ENCODE measurements around the gene SHROOM3. TPM values are rescaled to one million over a fixed set of nuclear protein-coding genes. Genes with fewer than 3 reads are reported as not detected.

Gene SHROOM3
- total and polyA plus RNA-seq, 4 donors, result 4.7 to 25.8 (median 8.7) TPM

DNA sequence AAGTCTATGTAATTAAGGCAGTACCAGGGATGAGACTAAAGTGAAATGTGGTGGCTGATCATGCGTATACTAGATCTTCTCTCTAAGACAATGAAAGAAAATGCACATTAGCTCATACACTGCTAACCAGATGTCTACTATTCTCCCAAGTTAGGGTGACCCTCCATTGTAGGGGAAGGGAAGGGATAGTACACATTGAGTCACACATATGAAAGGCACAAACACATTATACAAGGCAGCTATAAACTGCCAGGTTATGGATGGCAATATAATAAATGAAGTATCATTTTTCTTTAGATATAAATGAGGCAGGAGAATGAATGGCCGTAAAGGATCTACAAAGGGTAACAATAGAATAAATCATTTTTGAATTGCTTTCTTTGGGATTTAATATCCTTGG is 4.5 kb downstream of the SHROOM3 start:
- Histone ChIP-seq H3K4me1 (ENCODE audit: control insufficient read depth in 4 of 4, insufficient read depth in 4 of 4, low read length in 3 of 4) (peaks cover 0 to 10% (median 0%) of the 10 kb centered on the region in 4 donors), H3K36me3 (ENCODE audit: control insufficient read depth in 4 of 4, insufficient read depth in 3 of 4, low read depth in 1 of 4, low read length in 3 of 4) (no peaks in the 10 kb centered on the region), H3K9ac (ENCODE audit: low read depth in 1 of 2, low read length in 2 of 2) (no peak overlapping the region), H3K27me3 (ENCODE audit: control insufficient read depth in 4 of 4, insufficient read depth in 4 of 4, low read length in 3 of 4) (no peaks in the 10 kb centered on the region), H3K9me3 (ENCODE audit: control insufficient read depth in 4 of 4, low read length in 3 of 4) (no peaks in the 10 kb centered on the region), H3K4me3 (ENCODE audit: low read depth in 1 of 3, low read length in 3 of 3) (no peak overlapping the region), H3K27ac (ENCODE audit: low read depth in 1 of 2, low read length in 2 of 2) (no peak overlapping the region)
- TF ChIP-seq FOXA1 (IDR thresholded peaks at IDR 0.05) (no peak), NR2F2 (IDR thresholded peaks at IDR 0.05) (no peak), RXRA (IDR thresholded peaks at IDR 0.05) (no peak), HNF4G (IDR thresholded peaks at IDR 0.05) (no peak), HNF4A (conservative IDR thresholded peaks at IDR 0.05) (no peak), JUND (IDR thresholded peaks at IDR 0.05) (no peak)
- TF ChIP-seq, protein P1, sequence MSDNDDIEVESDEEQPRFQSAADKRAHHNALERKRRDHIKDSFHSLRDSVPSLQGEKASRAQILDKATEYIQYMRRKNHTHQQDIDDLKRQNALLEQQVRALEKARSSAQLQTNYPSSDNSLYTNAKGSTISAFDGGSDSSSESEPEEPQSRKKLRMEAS (IDR thresholded peaks at IDR 0.05), result no peak
- TF ChIP-seq, protein P2, sequence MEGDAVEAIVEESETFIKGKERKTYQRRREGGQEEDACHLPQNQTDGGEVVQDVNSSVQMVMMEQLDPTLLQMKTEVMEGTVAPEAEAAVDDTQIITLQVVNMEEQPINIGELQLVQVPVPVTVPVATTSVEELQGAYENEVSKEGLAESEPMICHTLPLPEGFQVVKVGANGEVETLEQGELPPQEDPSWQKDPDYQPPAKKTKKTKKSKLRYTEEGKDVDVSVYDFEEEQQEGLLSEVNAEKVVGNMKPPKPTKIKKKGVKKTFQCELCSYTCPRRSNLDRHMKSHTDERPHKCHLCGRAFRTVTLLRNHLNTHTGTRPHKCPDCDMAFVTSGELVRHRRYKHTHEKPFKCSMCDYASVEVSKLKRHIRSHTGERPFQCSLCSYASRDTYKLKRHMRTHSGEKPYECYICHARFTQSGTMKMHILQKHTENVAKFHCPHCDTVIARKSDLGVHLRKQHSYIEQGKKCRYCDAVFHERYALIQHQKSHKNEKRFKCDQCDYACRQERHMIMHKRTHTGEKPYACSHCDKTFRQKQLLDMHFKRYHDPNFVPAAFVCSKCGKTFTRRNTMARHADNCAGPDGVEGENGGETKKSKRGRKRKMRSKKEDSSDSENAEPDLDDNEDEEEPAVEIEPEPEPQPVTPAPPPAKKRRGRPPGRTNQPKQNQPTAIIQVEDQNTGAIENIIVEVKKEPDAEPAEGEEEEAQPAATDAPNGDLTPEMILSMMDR (IDR thresholded peaks at IDR 0.05; ENCODE audit: low read depth, low read length, missing input control), result no peak
- TF ChIP-seq, protein P3, sequence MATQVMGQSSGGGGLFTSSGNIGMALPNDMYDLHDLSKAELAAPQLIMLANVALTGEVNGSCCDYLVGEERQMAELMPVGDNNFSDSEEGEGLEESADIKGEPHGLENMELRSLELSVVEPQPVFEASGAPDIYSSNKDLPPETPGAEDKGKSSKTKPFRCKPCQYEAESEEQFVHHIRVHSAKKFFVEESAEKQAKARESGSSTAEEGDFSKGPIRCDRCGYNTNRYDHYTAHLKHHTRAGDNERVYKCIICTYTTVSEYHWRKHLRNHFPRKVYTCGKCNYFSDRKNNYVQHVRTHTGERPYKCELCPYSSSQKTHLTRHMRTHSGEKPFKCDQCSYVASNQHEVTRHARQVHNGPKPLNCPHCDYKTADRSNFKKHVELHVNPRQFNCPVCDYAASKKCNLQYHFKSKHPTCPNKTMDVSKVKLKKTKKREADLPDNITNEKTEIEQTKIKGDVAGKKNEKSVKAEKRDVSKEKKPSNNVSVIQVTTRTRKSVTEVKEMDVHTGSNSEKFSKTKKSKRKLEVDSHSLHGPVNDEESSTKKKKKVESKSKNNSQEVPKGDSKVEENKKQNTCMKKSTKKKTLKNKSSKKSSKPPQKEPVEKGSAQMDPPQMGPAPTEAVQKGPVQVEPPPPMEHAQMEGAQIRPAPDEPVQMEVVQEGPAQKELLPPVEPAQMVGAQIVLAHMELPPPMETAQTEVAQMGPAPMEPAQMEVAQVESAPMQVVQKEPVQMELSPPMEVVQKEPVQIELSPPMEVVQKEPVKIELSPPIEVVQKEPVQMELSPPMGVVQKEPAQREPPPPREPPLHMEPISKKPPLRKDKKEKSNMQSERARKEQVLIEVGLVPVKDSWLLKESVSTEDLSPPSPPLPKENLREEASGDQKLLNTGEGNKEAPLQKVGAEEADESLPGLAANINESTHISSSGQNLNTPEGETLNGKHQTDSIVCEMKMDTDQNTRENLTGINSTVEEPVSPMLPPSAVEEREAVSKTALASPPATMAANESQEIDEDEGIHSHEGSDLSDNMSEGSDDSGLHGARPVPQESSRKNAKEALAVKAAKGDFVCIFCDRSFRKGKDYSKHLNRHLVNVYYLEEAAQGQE (IDR thresholded peaks at IDR 0.05), result no peak
- TF ChIP-seq, protein P4, sequence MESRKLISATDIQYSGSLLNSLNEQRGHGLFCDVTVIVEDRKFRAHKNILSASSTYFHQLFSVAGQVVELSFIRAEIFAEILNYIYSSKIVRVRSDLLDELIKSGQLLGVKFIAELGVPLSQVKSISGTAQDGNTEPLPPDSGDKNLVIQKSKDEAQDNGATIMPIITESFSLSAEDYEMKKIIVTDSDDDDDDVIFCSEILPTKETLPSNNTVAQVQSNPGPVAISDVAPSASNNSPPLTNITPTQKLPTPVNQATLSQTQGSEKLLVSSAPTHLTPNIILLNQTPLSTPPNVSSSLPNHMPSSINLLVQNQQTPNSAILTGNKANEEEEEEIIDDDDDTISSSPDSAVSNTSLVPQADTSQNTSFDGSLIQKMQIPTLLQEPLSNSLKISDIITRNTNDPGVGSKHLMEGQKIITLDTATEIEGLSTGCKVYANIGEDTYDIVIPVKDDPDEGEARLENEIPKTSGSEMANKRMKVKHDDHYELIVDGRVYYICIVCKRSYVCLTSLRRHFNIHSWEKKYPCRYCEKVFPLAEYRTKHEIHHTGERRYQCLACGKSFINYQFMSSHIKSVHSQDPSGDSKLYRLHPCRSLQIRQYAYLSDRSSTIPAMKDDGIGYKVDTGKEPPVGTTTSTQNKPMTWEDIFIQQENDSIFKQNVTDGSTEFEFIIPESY (IDR thresholded peaks at IDR 0.05), result no peak
- 86% methylated on average over 2 of the region's 2 CpGs for WGBS
- no peak for DNase-seq (ENCODE audit: low spot score)

DNA sequence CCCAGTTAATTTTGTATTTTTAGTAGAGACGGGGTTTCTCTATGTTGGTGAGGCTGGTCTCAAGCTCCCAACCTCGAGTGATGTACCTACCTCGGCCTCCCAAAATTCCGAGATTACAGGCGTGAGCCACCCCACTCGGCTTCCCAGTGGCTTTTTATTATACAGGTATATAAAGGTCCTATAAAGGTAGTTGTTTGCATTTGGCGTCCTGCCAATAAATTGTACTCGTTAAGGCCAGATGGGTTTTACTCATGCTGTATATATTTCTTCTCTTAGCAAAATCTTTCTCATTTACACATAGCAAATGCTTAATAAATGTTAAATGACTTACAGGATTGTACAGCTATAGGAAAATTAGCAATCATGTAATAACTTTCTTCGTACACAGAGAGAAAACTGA is 6.9 kb downstream of the SHROOM3 start:
- no peak for TF ChIP-seq RXRA (IDR thresholded peaks at IDR 0.05)
- Histone ChIP-seq H3K36me3 (ENCODE audit: control insufficient read depth in 4 of 4, insufficient read depth in 3 of 4, low read depth in 1 of 4, low read length in 3 of 4) (no peaks in the 10 kb centered on the region), H3K4me1 (ENCODE audit: control insufficient read depth in 4 of 4, insufficient read depth in 4 of 4, low read length in 3 of 4) (peaks cover 0 to 10% (median 0%) of the 10 kb centered on the region in 4 donors), H3K4me3 (ENCODE audit: low read depth in 1 of 3, low read length in 3 of 3) (no peak overlapping the region), H3K9me3 (ENCODE audit: control insufficient read depth in 4 of 4, low read length in 3 of 4) (no peaks in the 10 kb centered on the region), H3K9ac (ENCODE audit: low read depth in 1 of 2, low read length in 2 of 2) (no peak overlapping the region), H3K27ac (ENCODE audit: low read depth in 1 of 2, low read length in 2 of 2) (no peak overlapping the region), H3K27me3 (ENCODE audit: control insufficient read depth in 4 of 4, insufficient read depth in 4 of 4, low read length in 3 of 4) (no peaks in the 10 kb centered on the region)
- DNase-seq (ENCODE audit: low spot score), result no peak
- WGBS, result 77% methylated on average over 9 of the region's 9 CpGs

DNA sequence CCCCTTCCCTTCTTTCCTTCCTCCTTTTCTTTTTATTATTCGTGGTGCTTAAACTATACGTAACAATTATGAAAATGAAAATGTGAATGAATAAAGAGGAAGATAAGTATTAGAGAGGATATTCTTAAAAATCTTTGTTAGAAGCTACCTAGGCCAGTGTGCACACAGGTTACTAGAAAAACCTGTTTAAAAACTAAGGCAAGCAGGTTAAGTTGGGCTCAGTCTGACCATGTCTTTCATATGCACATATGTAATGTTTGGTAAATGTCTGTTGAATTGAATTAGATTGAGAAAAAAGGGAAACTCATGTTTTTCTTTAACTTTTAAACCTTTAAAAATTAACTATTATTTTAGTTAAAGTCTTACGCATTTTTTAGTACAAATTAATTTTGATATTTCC is 7.8 kb downstream of the SHROOM3 start:
- peaks cover 0 to 6% (median 3%) of the 10 kb centered on the region in 4 donors for H3K4me1 ChIP-seq (ENCODE audit: control insufficient read depth in 4 of 4, insufficient read depth in 4 of 4, low read length in 3 of 4)
- no peak overlapping the region for H3K4me3 ChIP-seq (ENCODE audit: low read depth in 1 of 3, low read length in 3 of 3)
- no peak for DNase-seq (ENCODE audit: low spot score)
- no peaks in the 10 kb centered on the region for H3K27me3 ChIP-seq (ENCODE audit: control insufficient read depth in 4 of 4, insufficient read depth in 4 of 4, low read length in 3 of 4)
- 92% methylated on average over 3 of the region's 3 CpGs for WGBS
- H3K9ac ChIP-seq (ENCODE audit: low read depth in 1 of 2, low read length in 2 of 2), result no peak overlapping the region
- no peaks in the 10 kb centered on the region for H3K36me3 ChIP-seq (ENCODE audit: control insufficient read depth in 4 of 4, insufficient read depth in 3 of 4, low read depth in 1 of 4, low read length in 3 of 4)
- no peak overlapping the region for H3K27ac ChIP-seq (ENCODE audit: low read depth in 1 of 2, low read length in 2 of 2)
- no peaks in the 10 kb centered on the region for H3K9me3 ChIP-seq (ENCODE audit: control insufficient read depth in 4 of 4, low read length in 3 of 4)
- no peak for TF ChIP-seq RAD21 (IDR thresholded peaks at IDR 0.05)

All from liver (tissue), 9 donors.